Kidney (tissue), 14 donors: ENCODE measurements around the gene TNPO2. TPM values are rescaled to one million over a fixed set of nuclear protein-coding genes. Genes with fewer than 3 reads are reported as not detected.

Source experiments
- DNase-seq, 5 donors: peaks; one replicate each; pipeline ENCODE4 v3.0.0-alpha.2; 2013 to 2020
- FAIRE-seq: peaks from 2 replicates; lab custom pipeline; 2012; peaks lifted over from hg19 to GRCh38; lab: Jason Lieb, UNC
- H3K27ac ChIP-seq, 2 donors: one replicate each; pipeline ENCODE4 v1.7.0; 2013; ENCODE audit warnings: low read depth in 2 of 2, low read length in 2 of 2, inconsistent platforms in 1 of 2
- H3K27me3 ChIP-seq: one replicate; pipeline ENCODE4 v1.7.1; 2013; ENCODE audit warnings: low read length, inconsistent platforms; ENCODE audit not compliant: control insufficient read depth, insufficient read depth
- H3K36me3 ChIP-seq, 3 donors: one replicate each; pipeline versions ENCODE4 v1.7.0 to v1.7.1; 2013; ENCODE audit warnings: low read length in 3 of 3, control low read depth in 1 of 3, inconsistent platforms in 1 of 3; ENCODE audit not compliant: insufficient read depth in 3 of 3, control insufficient read depth in 2 of 3
- H3K4me1 ChIP-seq, 3 donors: one replicate each; pipeline versions ENCODE4 v1.7.0 to v1.7.1; 2013; ENCODE audit warnings: low read length in 3 of 3, inconsistent platforms in 1 of 3, low read depth in 1 of 3; ENCODE audit not compliant: control insufficient read depth in 2 of 3, insufficient read depth in 2 of 3
- H3K4me3 ChIP-seq, 3 donors: one replicate each; pipeline versions ENCODE4 v1.7.0 to v1.8.1; 2013; ENCODE audit warnings: low read length in 3 of 3, control low read depth in 1 of 3, inconsistent platforms in 1 of 3
- H3K9ac ChIP-seq, 3 donors: one replicate each; pipeline versions ENCODE4 v1.7.0 to v1.7.1; 2013; ENCODE audit warnings: low read length in 3 of 3, control low read depth in 1 of 3, inconsistent platforms in 1 of 3
- H3K9me3 ChIP-seq, 3 donors: one replicate each; pipeline versions ENCODE4 v1.7.0 to v1.7.1; 2013; ENCODE audit warnings: low read length in 3 of 3, control low read depth in 1 of 3, inconsistent platforms in 1 of 3; ENCODE audit not compliant: control insufficient read depth in 2 of 3, insufficient read depth in 1 of 3
- CTCF ChIP-seq: IDR thresholded peaks from 3 replicates; pipeline ENCODE4 v1.5.1; 2012; ENCODE audit warnings: mild to moderate bottlenecking, moderate library complexity, borderline replicate concordance; ENCODE audit not compliant: insufficient read depth; ENCODE audit errors: extremely low read depth
- intact Hi-C: fragments of 100-400 bp; cut with DNase I; formaldehyde crosslinking; loops from one replicate; pipeline ENCODE4 v1.11.1; 2022
- polyA plus RNA-seq: library from polyadenylated mRNA; stranded (reverse); fragments of 350-450 nt; fragmentation: Illumina TruSeq; extraction: RNeasy Lipid Tissue Mini Kit (QIAGEN cat#74804); gene quantifications from one replicate; pipeline ENCODE4 v1.2.3, GENCODE V29; 2014; ENCODE audit warnings: low read depth, low replicate concordance; ENCODE audit not compliant: insufficient read depth
- total RNA-seq: library from RNA; stranded (reverse); fragmentation: NEBNext Ultra II Directional; extraction: Animal tissue kit (Norgen Biotek cat#: 25700); gene quantifications from one replicate; pipeline ENCODE4 v1.2.1, GENCODE V29; 2021
- donor health status: control.
- donor health status: control.
- donor health status: control.
- donor health status: control.
- donor health status: control.
- donor health status: DM: yes; HTN: yes; CAD: no.
- donor health status: Normal renal cell carcinoma (clear cell type).

TNPO2 gene
- total and polyA plus RNA-seq, 2 donors from 2014 or later = 20.5 to 62.7 TPM

GRCh38 chr19:12721656-12722565 lies 1.8 kb downstream of the TNPO2 start:
- no peak for TF ChIP-seq CTCF
- Histone ChIP-seq H3K36me3 (peaks cover 4 to 6% (median 6%) of the 10 kb centered on the region in 3 donors), H3K9ac (peak overlapping the region; percentile 59 to 99 (median 93)), H3K4me1 (peaks cover 0 to 22% (median 14%) of the 10 kb centered on the region in 3 donors), H3K4me3 (peak overlapping the region; percentile 42 to 71 (median 71)), H3K27me3 (no peaks in the 10 kb centered on the region), H3K27ac (peak overlapping the region; percentile 76 to 89), H3K9me3 (no peaks in the 10 kb centered on the region)
- FAIRE-seq (no peak), DNase-seq (peak; percentile 81 to 92 (median 90))
- intact Hi-C loops = no loop called here

- FAIRE-seq (no peak), DNase-seq (peak in 2 of 5 donors; percentile 34 to 67)
- peak overlapping the region; percentile 42 to 71 (median 71) for H3K4me3 ChIP-seq
- H3K4me1 ChIP-seq = peaks cover 0 to 22% (median 14%) of the 10 kb centered on the region in 3 donors
- peak overlapping the region; percentile 47 to 89 for H3K27ac ChIP-seq
- intact Hi-C loops = no loop called here
- TF ChIP-seq CTCF = no peak
- H3K27me3 ChIP-seq = no peaks in the 10 kb centered on the region
- no peaks in the 10 kb centered on the region for H3K9me3 ChIP-seq
- peak overlapping the region; percentile 59 to 99 (median 93) for H3K9ac ChIP-seq
- H3K36me3 ChIP-seq = peaks cover 8 to 11% (median 10%) of the 10 kb centered on the region in 3 donors
Measured at GRCh38 chr19:12720851-12721655, 2.7 kb downstream of the TNPO2 start.

- Histone ChIP-seq H3K27ac (no peak overlapping the region), H3K9ac (peak overlapping the region in 1 of 3 donors; percentile 99), H3K4me3 (peak overlapping the region; percentile 28 to 71 (median 50)), H3K4me1 (peaks cover 0 to 22% (median 14%) of the 10 kb centered on the region in 3 donors), H3K27me3 (no peaks in the 10 kb centered on the region), H3K9me3 (no peaks in the 10 kb centered on the region), H3K36me3 (peaks cover 11 to 13% (median 11%) of the 10 kb centered on the region in 3 donors)
- DNase-seq = no peak
- intact Hi-C loops = no loop called here
- no peak for FAIRE-seq
- no peak for TF ChIP-seq CTCF
Measured at GRCh38 chr19:12720296-12720695, 3.4 kb downstream of the TNPO2 start.
